HepG2 (cell line): ENCODE measurements around the gene HLF. TPM values are rescaled to one million over a fixed set of nuclear protein-coding genes. Genes with fewer than 3 reads are reported as not detected.

Source experiments
- ATAC-seq: fragments of 200-7000 bp; cut with Tn5 transposase; 3 replicates; pipeline ENCODE4 v1.9.1; 2020; ENCODE audit warnings: mild to moderate bottlenecking, moderate library complexity
- BruUV-seq: library from RNA; stranded (reverse); fragments of 400-500 nt; replicated peaks from 2 replicates; lab custom pipeline; 2021; lab: Mats Ljungman, UMichigan
- CTCF ChIA-PET: fragments of 300-600 bp; formaldehyde crosslinking; extraction: SDS; loops from one replicate; lab custom pipeline; 2021; ENCODE audit warnings: low total read pairs, inconsistent platforms, low intra/inter-chr PET ratio; lab: Yijun Ruan, JAX
- POLR2A ChIA-PET: fragments of 350-600 bp; sonication (Branson Sonifier 250); formaldehyde crosslinking; loops from one replicate; lab custom pipeline; 2020; ENCODE audit warnings: antibody characterized with exemption, inconsistent platforms; lab: Yijun Ruan, JAX
- DNase-seq: peaks from one replicate; pipeline ENCODE4 v3.0.0-alpha.2; 2015; ENCODE audit warnings: low spot score
- FAIRE-seq: peaks from 3 replicates; lab custom pipeline; 2011; peaks lifted over from hg19 to GRCh38; lab: Jason Lieb, UNC
- H2AFZ ChIP-seq: one replicate; pipeline ENCODE4 v1.6.1; 2011; ENCODE audit warnings: low read length, inconsistent platforms
- H3K27ac ChIP-seq: fragments of 300-600 bp; 3 replicates; pipeline ENCODE4 v1.8.0; 2011; ENCODE audit warnings: mixed run types, mild to moderate bottlenecking, mixed read lengths, low read length, inconsistent platforms; ENCODE audit not compliant: insufficient read depth; ENCODE audit errors: extremely low read length
- H3K27me3 ChIP-seq, 2 experiments: fragments of 200-600 bp in 1 of 2; 2 replicates in 1 of 2; 3 replicates in 1 of 2; pipeline versions ENCODE4 v1.6.0 to v1.8.0; 2011; ENCODE audit warnings: low read length in 2 of 2, mild to moderate bottlenecking in 2 of 2, moderate library complexity in 2 of 2, inconsistent platforms in 1 of 2; ENCODE audit not compliant: insufficient read depth in 2 of 2, control insufficient read depth in 1 of 2
- H3K36me3 ChIP-seq, 2 experiments: fragments of 200-600 bp in 1 of 2; replicated peaks in 1 of 2; 2 replicates in 1 of 2; 3 replicates in 1 of 2; pipeline versions ENCODE4 v1.5.1 to v1.8.0; 2011; ENCODE audit warnings: low read length in 2 of 2, inconsistent platforms in 1 of 2; ENCODE audit not compliant: insufficient read depth in 2 of 2, control insufficient read depth in 1 of 2
- H3K4me1 ChIP-seq: 2 replicates; pipeline ENCODE4 v1.5.1; 2012; ENCODE audit warnings: low read length, inconsistent platforms; ENCODE audit not compliant: insufficient read depth
- H3K4me2 ChIP-seq: 2 replicates; pipeline ENCODE4 v1.6.0; 2011; ENCODE audit warnings: low read depth, low read length, inconsistent platforms
- H3K4me3 ChIP-seq, 3 experiments: fragments of 200-600 bp in 1 of 3; sonication (generic), shearing (Covaris generic) in 1 of 3; replicated peaks in 1 of 3; 2 replicates each; pipeline ENCODE4 v1.5.1; 2011 to 2016; ENCODE audit warnings: low read length in 3 of 3, inconsistent platforms in 2 of 3, low read depth in 2 of 3, mild to moderate bottlenecking in 2 of 3, control low read depth in 1 of 3, mixed read lengths in 1 of 3; ENCODE audit not compliant: insufficient read depth in 1 of 3
- H3K79me2 ChIP-seq: one replicate; pipeline ENCODE4 v1.6.1; 2011; ENCODE audit warnings: low read length, inconsistent platforms; ENCODE audit not compliant: insufficient read depth
- H3K9ac ChIP-seq: 2 replicates; pipeline ENCODE4 v1.6.0; 2011; ENCODE audit warnings: mild to moderate bottlenecking, low read depth, low read length, inconsistent platforms; ENCODE audit not compliant: insufficient read depth
- H3K9me3 ChIP-seq: 2 replicates; pipeline ENCODE4 v1.5.1; 2012; ENCODE audit warnings: mild to moderate bottlenecking, low read length
- H4K20me1 ChIP-seq: 2 replicates; pipeline ENCODE4 v1.6.0; 2011; ENCODE audit warnings: inconsistent platforms, mild to moderate bottlenecking, low read length, moderate library complexity; ENCODE audit not compliant: insufficient read depth
- AHR ChIP-seq: IDR thresholded peaks from 2 replicates; pipeline ENCODE4 v1.6.1; 2018; ENCODE audit warnings: missing genetic modification reagents, missing compliant biosample characterization
- ATF7-NPFF ChIP-seq: sonication (generic); formaldehyde crosslinking; IDR thresholded peaks from 2 replicates; pipeline ENCODE4 v1.8.1; 2023; ENCODE audit warnings: mild to moderate bottlenecking, low read depth, missing genetic modification reagents, moderate library complexity
- CEBPG ChIP-seq: IDR thresholded peaks from 2 replicates; pipeline ENCODE4 v1.6.1; 2016
- EEA1 ChIP-seq: sonication (generic); formaldehyde crosslinking; IDR thresholded peaks from 2 replicates; pipeline ENCODE4 v1.5.1; 2020; ENCODE audit warnings: mild to moderate bottlenecking, missing genetic modification reagents, borderline replicate concordance
- KDM5B ChIP-seq: sonication (generic); formaldehyde crosslinking; IDR thresholded peaks from 2 replicates; pipeline ENCODE4 v1.4.0; 2020; ENCODE audit warnings: missing genetic modification reagents, mild to moderate bottlenecking, borderline replicate concordance
- LCORL ChIP-seq, 2 experiments: fragments of 450-650 bp in 1 of 2; sonication (generic) in 1 of 2; formaldehyde crosslinking in 1 of 2; IDR thresholded peaks; 2 replicates each; pipeline versions ENCODE4 v1.5.0 to v1.6.1; 2017 to 2020; ENCODE audit warnings: antibody characterized with exemption in 1 of 2, missing genetic modification reagents in 1 of 2
- MYC ChIP-seq: sonication (generic); formaldehyde crosslinking; IDR thresholded peaks from 2 replicates; pipeline ENCODE4 v1.9.0; 2021; ENCODE audit warnings: missing genetic modification reagents, borderline replicate concordance
- NCOA1 ChIP-seq: sonication (generic); formaldehyde crosslinking; IDR thresholded peaks from 2 replicates; pipeline ENCODE4 v1.9.0; 2021; ENCODE audit warnings: missing genetic modification reagents
- NFIC ChIP-seq: IDR thresholded peaks from 2 replicates; pipeline ENCODE4 v1.6.1; 2012; ENCODE audit warnings: mild to moderate bottlenecking, low read length, inconsistent platforms
- REL ChIP-seq: sonication (generic); formaldehyde crosslinking; conservative IDR thresholded peaks from 2 replicates; pipeline ENCODE4 v1.8.0; 2022; ENCODE audit warnings: mild to moderate bottlenecking, missing genetic modification reagents, moderate library complexity
- SCMH1 ChIP-seq: sonication (generic); formaldehyde crosslinking; IDR thresholded peaks from 2 replicates; pipeline ENCODE4 v1.9.0; 2021; ENCODE audit warnings: missing genetic modification reagents, mild to moderate bottlenecking, borderline replicate concordance
- TBL1XR1 ChIP-seq: fragments of 150-350 bp; IDR thresholded peaks from 2 replicates; pipeline ENCODE4 v1.6.1; 2014; ENCODE audit warnings: borderline replicate concordance, low read length; ENCODE audit not compliant: partially characterized antibody
- ZNF234 ChIP-seq: sonication (generic); formaldehyde crosslinking; conservative IDR thresholded peaks from 2 replicates; pipeline ENCODE4 v1.5.1; 2020; ENCODE audit warnings: mild to moderate bottlenecking, missing genetic modification reagents
- WGBS: methylation state at CpG from one replicate; pipeline ENCODE4 v1.1.6; 2017; ENCODE audit warnings: low lambda C conversion rate; 5-methylcytosine and 5-hydroxymethylcytosine counted together
- in situ Hi-C: cut with HindIII; loops from 2 replicates; pipeline ENCODE4 v1.10.0; 2017; ENCODE audit warnings: low pct_unique_long_range_greater_than_20kb; ENCODE audit not compliant: extremely low pct_ligation_motif_present
- intact Hi-C: fragments of 100-400 bp; cut with micrococcal nuclease; formaldehyde crosslinking; loops from one replicate; pipeline ENCODE4 v1.10.0; 2022; ENCODE audit not compliant: unreplicated experiment
- polyA plus RNA-seq, 8 experiments: library from polyadenylated mRNA; depleted of rRNA in 3 of 8; stranded (reverse) in 7 of 8; unstranded in 1 of 8; fragments of >200 nt; fragmentation: Illumina TruSeq in 4 of 8; extraction: Trizol in 4 of 8; gene quantifications; 2 replicates each; pipeline versions ENCODE4 v1.2.1 to v1.2.3, GENCODE V29; 2011 to 2016; ENCODE audit warnings: low read depth in 4 of 8, missing spikeins in 1 of 8, mixed read lengths in 1 of 8; ENCODE audit not compliant: insufficient read depth in 1 of 8
- total RNA-seq, 5 experiments: library from RNA; depleted of rRNA; stranded (reverse); fragments of >200 nt; fragmentation: Illumina TruSeq; extraction: Trizol; gene quantifications; 2 replicates each; pipeline ENCODE4 v1.2.3, GENCODE V29; 2016; ENCODE audit warnings: low read depth in 1 of 5
- TF ChIP-seq, protein P1 (sequence below): sonication (generic); formaldehyde crosslinking; IDR thresholded peaks from 2 replicates; pipeline ENCODE4 v1.4.0; 2020; ENCODE audit warnings: mild to moderate bottlenecking, missing genetic modification reagents
- TF ChIP-seq, protein P2 (sequence below): sonication (generic); formaldehyde crosslinking; IDR thresholded peaks from 2 replicates; pipeline ENCODE4; 2020; ENCODE audit warnings: missing genetic modification reagents, mild to moderate bottlenecking, borderline replicate concordance

Gene HLF
- total and polyA plus RNA-seq, 2 of the 13 experiments (the other 11 are each of a cell fraction or from before 2014, with no cell fraction given), result 202 to 346 TPM

DNA sequence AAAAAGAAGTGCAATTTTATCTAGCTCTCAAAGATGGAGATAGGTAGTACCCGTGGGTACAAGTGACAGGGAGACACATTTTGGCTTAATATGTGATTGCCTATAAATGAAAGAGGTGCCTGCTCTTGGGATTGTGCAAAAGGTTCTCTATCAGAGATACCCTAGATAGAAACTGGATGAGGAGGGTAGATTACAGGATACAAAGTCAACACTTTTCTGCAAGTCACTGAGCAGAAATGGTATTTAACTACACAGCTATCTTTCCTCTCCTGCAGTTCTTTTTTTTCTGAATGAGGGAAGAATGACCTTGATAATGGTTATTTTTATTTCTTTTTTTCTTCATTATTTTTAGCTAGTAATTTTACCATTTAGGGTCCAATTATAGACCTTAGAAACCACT, 89.2 kb downstream of the HLF start:
- 48% methylated on average over 1 of the region's 1 CpG for WGBS
- Histone ChIP-seq H4K20me1 (no peaks in the 10 kb centered on the region), H3K27me3 (no peaks in the 10 kb centered on the region), H3K9me3 (no peaks in the 10 kb centered on the region), H3K36me3 (no peaks in the 10 kb centered on the region), H2AFZ (no peak overlapping the region), H3K27ac (no peak overlapping the region), H3K79me2 (no peaks in the 10 kb centered on the region), H3K4me1 (peaks cover 37% of the 10 kb centered on the region), H3K4me3 (no peak overlapping the region), H3K9ac (no peak overlapping the region), H3K4me2 (no peak overlapping the region)
- in situ Hi-C loops, result loop anchor here (10.0 kb wide), 1 partner anchor 299 kb away; no protein-coding TSS in a partner anchor
- POLR2A ChIA-PET, result interaction anchor here (0.8 to 1.0 kb wide), 2 partner anchors 41 to 68 kb away, joined by 3 read pairs; no protein-coding TSS in a partner anchor
- FAIRE-seq (no peak), ATAC-seq (no peak), DNase-seq (no peak)
- TF ChIP-seq LCORL (IDR thresholded peaks at IDR 0.05) (no peak), LCORL (CRISPR knock-in tag; IDR thresholded peaks at IDR 0.05) (no peak), NFIC (no peak), TBL1XR1 (no peak), REL (CRISPR knock-in tag) (no peak), AHR (CRISPR knock-in tag) (no peak), MYC (no peak), NCOA1 (no peak), ZNF234 (no peak), CEBPG (CRISPR knock-in tag) (no peak), ATF7-NPFF (CRISPR knock-in tag) (no peak), EEA1 (CRISPR knock-in tag) (no peak), SCMH1 (CRISPR knock-in tag) (no peak), KDM5B (CRISPR knock-in tag) (no peak)
- TF ChIP-seq, protein P1, sequence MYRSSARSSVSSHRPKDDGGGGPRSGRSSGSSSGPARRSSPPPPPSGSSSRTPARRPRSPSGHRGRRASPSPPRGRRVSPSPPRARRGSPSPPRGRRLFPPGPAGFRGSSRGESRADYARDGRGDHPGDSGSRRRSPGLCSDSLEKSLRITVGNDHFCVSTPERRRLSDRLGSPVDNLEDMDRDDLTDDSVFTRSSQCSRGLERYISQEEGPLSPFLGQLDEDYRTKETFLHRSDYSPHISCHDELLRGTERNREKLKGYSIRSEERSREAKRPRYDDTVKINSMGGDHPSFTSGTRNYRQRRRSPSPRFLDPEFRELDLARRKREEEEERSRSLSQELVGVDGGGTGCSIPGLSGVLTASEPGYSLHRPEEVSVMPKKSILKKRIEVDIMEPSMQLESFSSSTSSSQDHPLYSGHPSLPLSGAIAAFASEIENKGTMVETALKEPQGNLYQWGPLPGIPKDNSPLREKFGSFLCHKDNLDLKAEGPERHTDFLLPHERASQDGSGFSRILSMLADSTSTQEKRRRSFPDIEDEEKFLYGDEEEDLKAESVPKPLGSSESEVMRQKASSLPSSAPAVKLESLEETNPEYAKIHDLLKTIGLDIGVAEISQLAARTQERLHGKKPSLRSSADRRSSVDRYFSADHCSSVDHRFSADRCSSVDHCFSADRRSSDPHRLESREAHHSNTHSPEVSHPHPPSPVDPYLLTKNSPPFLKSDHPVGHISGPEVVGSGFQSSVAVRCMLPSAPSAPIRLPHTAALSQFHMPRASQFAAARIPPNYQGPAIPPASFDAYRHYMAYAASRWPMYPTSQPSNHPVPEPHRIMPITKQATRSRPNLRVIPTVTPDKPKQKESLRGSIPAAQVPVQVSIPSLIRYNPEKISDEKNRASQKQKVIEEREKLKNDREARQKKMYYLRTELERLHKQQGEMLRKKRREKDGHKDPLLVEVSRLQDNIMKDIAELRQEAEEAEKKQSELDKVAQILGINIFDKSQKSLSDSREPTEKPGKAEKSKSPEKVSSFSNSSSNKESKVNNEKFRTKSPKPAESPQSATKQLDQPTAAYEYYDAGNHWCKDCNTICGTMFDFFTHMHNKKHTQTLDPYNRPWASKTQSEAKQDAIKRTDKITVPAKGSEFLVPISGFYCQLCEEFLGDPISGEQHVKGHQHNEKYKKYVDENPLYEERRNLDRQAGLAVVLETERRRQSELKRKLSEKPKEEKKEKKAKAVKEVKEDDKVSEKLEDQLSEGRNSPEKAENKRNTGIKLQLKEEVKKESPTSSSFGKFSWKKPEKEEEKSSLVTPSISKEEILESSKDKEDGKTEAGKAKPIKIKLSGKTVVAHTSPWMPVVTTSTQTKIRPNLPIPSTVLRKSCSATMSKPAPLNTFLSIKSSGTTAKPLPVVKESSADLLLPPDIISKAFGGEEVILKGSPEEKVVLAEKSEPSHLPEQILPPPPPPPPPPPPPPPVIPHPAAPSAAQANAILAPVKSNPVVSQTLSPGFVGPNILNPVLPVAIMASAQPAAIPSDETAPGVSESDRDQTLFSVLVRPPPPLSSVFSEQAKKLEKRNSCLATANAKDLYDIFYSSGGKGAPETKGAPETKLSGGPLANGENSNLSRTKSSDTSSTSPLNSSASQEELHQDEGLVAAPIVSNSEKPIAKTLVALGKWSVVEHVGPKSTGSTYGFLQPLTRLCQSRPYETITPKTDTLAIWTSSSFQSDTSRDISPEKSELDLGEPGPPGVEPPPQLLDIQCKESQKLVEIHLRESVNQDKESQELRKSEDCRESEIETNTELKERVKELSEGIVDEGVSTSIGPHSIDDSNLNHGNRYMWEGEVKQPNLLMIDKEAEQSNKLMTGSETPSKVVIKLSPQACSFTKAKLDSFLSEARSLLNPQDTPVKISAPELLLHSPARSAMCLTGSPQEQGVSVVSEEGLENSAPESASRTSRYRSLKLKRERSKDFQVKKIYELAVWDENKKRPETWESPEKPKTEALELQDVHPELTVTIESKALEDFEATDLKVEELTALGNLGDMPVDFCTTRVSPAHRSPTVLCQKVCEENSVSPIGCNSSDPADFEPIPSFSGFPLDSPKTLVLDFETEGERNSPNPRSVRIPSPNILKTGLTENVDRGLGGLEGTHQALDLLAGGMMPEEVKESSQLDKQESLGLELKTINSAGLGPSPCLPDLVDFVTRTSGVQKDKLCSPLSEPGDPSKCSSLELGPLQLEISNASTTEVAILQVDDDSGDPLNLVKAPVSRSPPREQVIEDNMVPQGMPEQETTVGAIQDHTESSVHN (CRISPR knock-in tag), result no peak
- TF ChIP-seq, protein P2, sequence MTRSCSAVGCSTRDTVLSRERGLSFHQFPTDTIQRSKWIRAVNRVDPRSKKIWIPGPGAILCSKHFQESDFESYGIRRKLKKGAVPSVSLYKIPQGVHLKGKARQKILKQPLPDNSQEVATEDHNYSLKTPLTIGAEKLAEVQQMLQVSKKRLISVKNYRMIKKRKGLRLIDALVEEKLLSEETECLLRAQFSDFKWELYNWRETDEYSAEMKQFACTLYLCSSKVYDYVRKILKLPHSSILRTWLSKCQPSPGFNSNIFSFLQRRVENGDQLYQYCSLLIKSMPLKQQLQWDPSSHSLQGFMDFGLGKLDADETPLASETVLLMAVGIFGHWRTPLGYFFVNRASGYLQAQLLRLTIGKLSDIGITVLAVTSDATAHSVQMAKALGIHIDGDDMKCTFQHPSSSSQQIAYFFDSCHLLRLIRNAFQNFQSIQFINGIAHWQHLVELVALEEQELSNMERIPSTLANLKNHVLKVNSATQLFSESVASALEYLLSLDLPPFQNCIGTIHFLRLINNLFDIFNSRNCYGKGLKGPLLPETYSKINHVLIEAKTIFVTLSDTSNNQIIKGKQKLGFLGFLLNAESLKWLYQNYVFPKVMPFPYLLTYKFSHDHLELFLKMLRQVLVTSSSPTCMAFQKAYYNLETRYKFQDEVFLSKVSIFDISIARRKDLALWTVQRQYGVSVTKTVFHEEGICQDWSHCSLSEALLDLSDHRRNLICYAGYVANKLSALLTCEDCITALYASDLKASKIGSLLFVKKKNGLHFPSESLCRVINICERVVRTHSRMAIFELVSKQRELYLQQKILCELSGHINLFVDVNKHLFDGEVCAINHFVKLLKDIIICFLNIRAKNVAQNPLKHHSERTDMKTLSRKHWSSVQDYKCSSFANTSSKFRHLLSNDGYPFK (CRISPR knock-in tag), result no peak
- CTCF ChIA-PET, result no interaction called here
- no TSS peak for BruUV-seq
- intact Hi-C loops, result loop anchor here (10.0 kb wide), 1 partner anchor 449 kb away; the partner anchor contains the start of gene TOM1L1
